Spinal cord (tissue), 10 donors: ENCODE measurements around the gene FRY. TPM values are rescaled to one million over a fixed set of nuclear protein-coding genes. Genes with fewer than 3 reads are reported as not detected.

Experiments
- DNase-seq, 6 donors: peaks; one replicate each; pipeline versions ENCODE4 v3.0.0 to v3.0.0-alpha.2; 2013 to 2015; ENCODE audit warnings: low spot score in 6 of 6, low read depth in 4 of 6
- H3K27ac ChIP-seq: one replicate; pipeline ENCODE4 v1.5.1; 2013; ENCODE audit warnings: low read depth, low read length, control low read depth
- H3K27me3 ChIP-seq: one replicate; pipeline ENCODE4 v1.6.1; 2013; ENCODE audit warnings: low read length; ENCODE audit not compliant: control insufficient read depth, insufficient read depth
- H3K36me3 ChIP-seq: one replicate; pipeline ENCODE4 v1.6.1; 2013; ENCODE audit warnings: low read length; ENCODE audit not compliant: control insufficient read depth, insufficient read depth
- H3K4me1 ChIP-seq: one replicate; pipeline ENCODE4 v1.6.1; 2013; ENCODE audit warnings: low read length; ENCODE audit not compliant: control insufficient read depth, insufficient read depth
- H3K4me3 ChIP-seq: one replicate; pipeline ENCODE4 v1.5.1; 2013; ENCODE audit warnings: low read depth, low read length, control low read depth
- H3K9me3 ChIP-seq: one replicate; pipeline ENCODE4 v1.6.1; 2013; ENCODE audit warnings: low read length; ENCODE audit not compliant: control insufficient read depth, insufficient read depth
- WGBS: methylation state at CpG from one replicate; pipeline ENCODE4 v1.1.5; 2013; ENCODE audit warnings: missing lambda C conversion rate; ENCODE audit not compliant: insufficient coverage; 5-methylcytosine and 5-hydroxymethylcytosine counted together
- polyA plus RNA-seq, 2 donors: library from polyadenylated mRNA; unstranded; fragments of 120-200 nt; gene quantifications; one replicate each; pipeline ENCODE4 v1.2.1, GENCODE V29; 2013; ENCODE audit not compliant: insufficient read length in 2 of 2
- total RNA-seq, 2 donors: library from RNA; depleted of rRNA in 1 of 2; stranded (reverse); fragments of 120-200 nt in 1 of 2; fragments of >200 nt in 1 of 2; gene quantifications; one replicate each; pipeline versions ENCODE4 v1.2.3 to v1.2.4, GENCODE V29; 2013 to 2014
- donor health status: healthy.

The FRY gene
- total and polyA plus RNA-seq, 4 donors, result 55.9 to 97.8 (median 92.7) TPM

DNA sequence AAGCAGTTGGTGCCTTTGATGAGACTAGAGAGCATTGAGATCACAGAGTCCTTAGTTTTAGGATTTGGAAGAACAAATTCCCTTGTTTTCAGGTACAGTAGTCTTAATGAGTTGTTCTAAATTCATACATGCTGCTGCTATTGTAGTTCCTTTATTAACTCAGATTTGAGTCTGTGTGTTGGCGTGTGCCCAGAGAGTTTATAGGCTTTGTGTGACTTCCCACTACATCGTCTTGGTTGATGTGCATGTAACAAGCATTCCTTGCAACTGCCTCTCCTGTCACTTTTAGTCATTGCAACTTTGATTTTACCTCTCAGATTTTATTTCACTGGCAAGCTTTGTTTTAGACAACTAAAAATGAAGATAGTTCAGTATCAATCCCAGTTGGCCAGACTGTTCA is 148.1 kb downstream of the FRY start:
- H3K36me3 ChIP-seq, result peaks cover 28% of the 10 kb centered on the region
- DNase-seq, result no peak
- no peak overlapping the region for H3K27ac ChIP-seq
- no peaks in the 10 kb centered on the region for H3K4me1 ChIP-seq
- no CpG with 5 or more reads among the region's 2 CpGs for WGBS
- no peaks in the 10 kb centered on the region for H3K9me3 ChIP-seq
- no peak overlapping the region for H3K4me3 ChIP-seq
- H3K27me3 ChIP-seq, result no peaks in the 10 kb centered on the region

DNA sequence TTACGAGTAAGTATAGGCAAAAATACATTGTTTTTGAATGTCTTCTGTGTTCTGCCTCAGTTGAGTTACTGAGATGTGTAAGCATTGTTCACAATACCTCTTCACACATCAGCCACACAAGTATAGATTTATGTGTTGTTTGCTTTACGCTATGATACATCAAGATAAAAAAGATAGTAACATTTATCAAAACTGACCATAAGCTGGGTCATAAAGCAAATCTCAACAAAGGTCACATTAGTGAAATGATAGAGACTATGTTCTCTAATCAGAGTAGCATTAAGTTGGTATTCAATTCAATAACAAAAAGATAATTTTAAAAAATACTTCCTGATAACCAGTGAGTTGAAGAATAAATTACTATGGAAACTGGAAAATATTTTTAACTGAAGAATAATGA is 156.1 kb downstream of the FRY start:
- H3K9me3 ChIP-seq, result no peaks in the 10 kb centered on the region
- no CpG with 5 or more reads among the region's 2 CpGs for WGBS
- H3K27ac ChIP-seq, result no peak overlapping the region
- H3K36me3 ChIP-seq, result peaks cover 17% of the 10 kb centered on the region
- H3K27me3 ChIP-seq, result no peaks in the 10 kb centered on the region
- DNase-seq, result no peak
- H3K4me3 ChIP-seq, result no peak overlapping the region
- no peaks in the 10 kb centered on the region for H3K4me1 ChIP-seq

DNA sequence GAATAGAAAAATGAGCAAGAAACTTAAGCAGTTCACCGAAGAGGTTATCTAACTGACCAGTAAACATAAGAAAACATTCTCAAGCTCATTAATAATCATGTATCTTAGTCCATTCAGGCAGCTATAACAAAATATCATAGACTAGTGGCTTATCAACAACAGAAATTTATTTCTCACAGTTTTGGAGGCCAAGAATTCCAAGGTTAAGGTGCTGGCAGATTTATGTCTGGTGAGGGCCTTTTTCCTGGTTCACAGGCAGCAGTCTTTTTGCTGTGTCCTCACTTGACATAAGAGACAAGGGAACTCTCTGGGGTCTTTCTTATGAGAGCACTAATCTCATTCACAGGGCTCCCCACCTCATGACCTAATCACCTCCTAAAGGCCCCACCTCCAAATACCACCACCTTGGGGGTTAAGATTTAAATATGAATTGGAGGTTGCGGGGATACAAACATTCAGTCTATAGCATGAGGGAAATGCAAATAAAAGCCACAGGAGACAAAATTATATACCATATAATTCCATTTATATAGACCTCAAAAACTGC is 160.0 kb downstream of the FRY start:
- no CpG with 5 or more reads among the region's 2 CpGs for WGBS
- no peak for DNase-seq

DNA sequence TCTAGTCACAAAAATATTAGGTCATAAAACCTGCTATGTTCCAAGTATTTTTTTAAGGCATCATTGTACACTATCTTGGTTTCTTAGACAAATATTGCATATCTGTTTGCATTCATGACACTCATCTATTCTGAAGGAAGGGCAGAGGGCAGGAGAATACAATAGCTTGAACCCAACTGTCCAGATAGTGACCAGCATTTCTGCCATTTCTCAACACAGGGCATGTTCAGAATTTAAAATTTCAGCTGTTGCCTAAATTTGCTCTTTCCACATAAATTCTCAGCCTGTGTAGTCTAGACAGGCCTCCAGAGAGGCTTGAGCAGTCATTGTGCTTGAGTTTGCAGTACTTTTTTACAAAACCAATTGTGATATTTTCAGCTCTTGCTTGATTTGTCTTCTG is 164.1 kb downstream of the FRY start:
- Histone ChIP-seq H3K4me3 (no peak overlapping the region), H3K4me1 (no peaks in the 10 kb centered on the region), H3K27ac (no peak overlapping the region), H3K36me3 (peaks cover 11% of the 10 kb centered on the region), H3K27me3 (no peaks in the 10 kb centered on the region), H3K9me3 (no peaks in the 10 kb centered on the region)
- DNase-seq, result no peak

More for the DNA sequence above, 160.0 kb downstream of the FRY start:
- peaks cover 13% of the 10 kb centered on the region for H3K36me3 ChIP-seq
- H3K9me3 ChIP-seq, result no peaks in the 10 kb centered on the region
- no peak overlapping the region for H3K27ac ChIP-seq
- H3K4me3 ChIP-seq, result no peak overlapping the region
- H3K4me1 ChIP-seq, result no peaks in the 10 kb centered on the region
- no peaks in the 10 kb centered on the region for H3K27me3 ChIP-seq

DNA sequence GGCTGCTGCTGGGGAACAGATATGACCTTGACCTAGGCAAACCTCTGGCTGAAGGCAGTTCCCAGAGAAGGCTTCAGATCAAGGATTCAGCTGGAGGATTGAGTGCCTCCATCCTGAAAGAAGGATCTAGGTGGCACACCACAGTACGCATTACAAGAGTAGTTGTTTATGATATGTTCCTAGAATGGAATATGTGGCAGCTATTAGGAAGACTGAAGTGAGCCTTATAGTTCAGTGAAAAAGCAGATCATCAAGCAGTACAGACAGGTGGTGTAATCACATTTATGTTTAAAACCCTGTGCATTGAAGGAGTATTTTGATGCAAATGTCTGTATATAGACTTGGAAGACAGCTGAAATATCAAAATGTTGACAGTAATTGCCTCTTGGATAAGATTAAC is 167.6 kb downstream of the FRY start:
- WGBS, result 100% methylated on average over 1 of the region's 1 CpG
- Histone ChIP-seq H3K27me3 (no peaks in the 10 kb centered on the region), H3K36me3 (peaks cover 20% of the 10 kb centered on the region), H3K27ac (no peak overlapping the region), H3K9me3 (no peaks in the 10 kb centered on the region), H3K4me1 (no peaks in the 10 kb centered on the region), H3K4me3 (no peak overlapping the region)
- no peak for DNase-seq

DNA sequence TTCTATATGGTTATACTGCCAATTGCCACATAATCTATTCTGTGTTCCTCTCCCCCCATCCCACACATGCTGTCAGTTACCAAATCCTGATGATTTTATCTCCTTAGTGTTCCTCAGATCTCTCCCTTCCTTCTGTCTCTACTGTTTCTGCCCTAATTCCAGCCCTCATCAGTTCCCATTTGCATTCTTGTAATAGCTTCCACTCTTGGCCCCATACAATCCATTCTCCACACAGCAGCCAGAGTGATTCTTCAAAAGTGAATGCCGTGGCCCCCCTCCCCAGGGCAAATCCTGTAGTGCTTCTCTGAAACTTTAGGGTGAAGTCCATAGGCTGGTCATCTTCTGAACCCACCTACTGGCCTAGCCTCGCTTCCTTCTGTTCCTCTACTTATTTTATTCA is 169.2 kb downstream of the FRY start:
- no peak for DNase-seq
- Histone ChIP-seq H3K4me3 (no peak overlapping the region), H3K4me1 (no peaks in the 10 kb centered on the region), H3K27ac (no peak overlapping the region), H3K36me3 (peaks cover 20% of the 10 kb centered on the region), H3K27me3 (no peaks in the 10 kb centered on the region), H3K9me3 (no peaks in the 10 kb centered on the region)
- WGBS, result 71% methylated on average over 2 of the region's 2 CpGs

DNA sequence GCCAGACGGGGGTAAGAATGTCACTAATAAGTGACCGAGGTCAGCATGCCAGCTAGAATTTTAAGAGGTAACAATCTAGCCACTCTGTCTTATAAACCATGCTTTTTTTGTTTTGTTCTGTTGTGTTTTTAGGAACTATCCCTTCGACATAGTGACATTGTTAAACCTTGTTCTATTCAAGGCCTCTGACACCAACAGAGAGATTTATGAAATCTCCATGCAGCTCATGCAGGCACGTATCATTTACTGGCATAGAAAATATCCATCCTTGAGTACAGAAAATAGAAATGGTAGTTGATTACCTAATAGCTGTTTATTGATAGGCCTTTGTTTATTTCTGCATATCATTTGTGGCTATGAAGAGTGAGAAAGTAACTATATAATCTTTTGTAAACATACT is 170.2 kb downstream of the FRY start:
- Histone ChIP-seq H3K27me3 (no peaks in the 10 kb centered on the region), H3K4me3 (no peak overlapping the region), H3K27ac (no peak overlapping the region), H3K9me3 (no peaks in the 10 kb centered on the region), H3K4me1 (no peaks in the 10 kb centered on the region), H3K36me3 (peaks cover 23% of the 10 kb centered on the region)
- no peak for DNase-seq
- WGBS, result no CpG with 5 or more reads among the region's 4 CpGs

DNA sequence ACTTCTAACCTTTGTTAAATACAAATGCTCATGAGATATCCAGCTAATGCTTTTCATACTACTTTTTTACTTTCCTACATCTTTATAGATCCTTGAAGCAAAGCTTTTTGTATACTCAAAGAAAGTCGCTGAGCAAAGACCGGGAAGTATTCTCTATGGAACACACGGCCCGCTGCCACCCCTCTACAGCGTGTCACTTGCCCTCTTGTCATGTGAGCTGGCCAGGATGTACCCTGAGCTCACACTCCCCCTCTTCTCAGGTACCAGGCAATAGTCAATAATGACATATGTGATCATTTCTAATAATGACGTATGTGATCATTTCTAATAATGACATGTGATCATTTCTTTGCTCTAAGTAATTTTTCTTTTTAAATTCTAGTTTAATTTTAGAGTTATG is 170.7 kb downstream of the FRY start:
- WGBS, result 87% methylated on average over 5 of the region's 6 CpGs
- no peaks in the 10 kb centered on the region for H3K9me3 ChIP-seq
- H3K36me3 ChIP-seq, result peaks cover 23% of the 10 kb centered on the region
- no peak for DNase-seq
- no peaks in the 10 kb centered on the region for H3K27me3 ChIP-seq
- H3K4me3 ChIP-seq, result no peak overlapping the region
- H3K4me1 ChIP-seq, result no peaks in the 10 kb centered on the region
- no peak overlapping the region for H3K27ac ChIP-seq

DNA sequence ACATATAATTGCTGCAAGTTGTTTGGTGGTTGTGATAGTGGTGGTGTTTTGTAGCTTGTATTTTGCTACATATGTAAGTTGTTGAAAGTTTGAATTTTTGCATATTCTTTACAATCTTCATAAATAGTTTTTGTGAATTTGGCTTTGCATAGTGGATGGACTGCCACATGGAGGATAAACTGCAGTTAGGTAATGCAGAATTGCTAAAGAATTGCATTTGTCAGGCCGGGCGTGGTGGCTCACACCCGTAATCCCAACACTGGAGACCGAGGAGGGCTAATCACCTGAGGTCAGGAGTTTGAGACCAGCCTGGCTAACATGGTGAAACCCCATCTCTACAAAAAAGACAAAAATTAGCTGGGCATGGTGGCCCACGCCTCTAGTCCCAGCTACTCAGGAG is 171.6 kb downstream of the FRY start:
- Histone ChIP-seq H3K27me3 (no peaks in the 10 kb centered on the region), H3K36me3 (peaks cover 23% of the 10 kb centered on the region), H3K9me3 (no peaks in the 10 kb centered on the region), H3K4me1 (no peaks in the 10 kb centered on the region), H3K27ac (no peak overlapping the region), H3K4me3 (no peak overlapping the region)
- no peak for DNase-seq
- WGBS, result 94% methylated on average over 5 of the region's 5 CpGs

DNA sequence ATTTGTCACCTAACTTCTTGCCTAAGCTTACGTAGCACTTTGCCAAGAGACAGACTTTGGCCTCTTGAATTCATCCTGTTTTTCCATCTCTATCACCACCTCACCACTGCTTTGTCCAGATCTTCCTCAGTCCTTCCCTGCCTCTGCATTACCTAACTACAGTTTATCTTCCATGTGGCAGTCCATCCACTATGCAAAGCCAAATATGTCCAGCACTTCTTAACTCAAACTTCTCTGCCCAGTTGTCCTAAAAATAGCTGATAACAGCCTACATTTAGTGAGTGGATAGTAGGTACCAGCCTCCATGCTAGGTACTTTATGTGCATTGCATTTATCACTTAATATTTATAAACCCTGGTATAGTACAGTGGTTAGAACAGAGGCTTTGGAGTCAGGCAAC is 172.2 kb downstream of the FRY start:
- H3K4me1 ChIP-seq, result no peaks in the 10 kb centered on the region
- no peak overlapping the region for H3K4me3 ChIP-seq
- H3K9me3 ChIP-seq, result no peaks in the 10 kb centered on the region
- no peak overlapping the region for H3K27ac ChIP-seq
- WGBS, result 100% methylated on average over 1 of the region's 1 CpG
- no peaks in the 10 kb centered on the region for H3K27me3 ChIP-seq
- peaks cover 25% of the 10 kb centered on the region for H3K36me3 ChIP-seq
- no peak for DNase-seq
